ENCODE data around the gene SLC2A4RG. TPM values are rescaled to one million over a fixed set of nuclear protein-coding genes. Genes with fewer than 3 reads are reported as not detected.
A peak's percentile ranks its signal among the peaks of the same experiment; 100 is the strongest.

Gene SLC2A4RG
- total and polyA plus RNA-seq, 2 of the 13 experiments (the other 11 are each of a cell fraction or from before 2014, with no cell fraction given) = 91.4 to 95.9 TPM

DNA sequence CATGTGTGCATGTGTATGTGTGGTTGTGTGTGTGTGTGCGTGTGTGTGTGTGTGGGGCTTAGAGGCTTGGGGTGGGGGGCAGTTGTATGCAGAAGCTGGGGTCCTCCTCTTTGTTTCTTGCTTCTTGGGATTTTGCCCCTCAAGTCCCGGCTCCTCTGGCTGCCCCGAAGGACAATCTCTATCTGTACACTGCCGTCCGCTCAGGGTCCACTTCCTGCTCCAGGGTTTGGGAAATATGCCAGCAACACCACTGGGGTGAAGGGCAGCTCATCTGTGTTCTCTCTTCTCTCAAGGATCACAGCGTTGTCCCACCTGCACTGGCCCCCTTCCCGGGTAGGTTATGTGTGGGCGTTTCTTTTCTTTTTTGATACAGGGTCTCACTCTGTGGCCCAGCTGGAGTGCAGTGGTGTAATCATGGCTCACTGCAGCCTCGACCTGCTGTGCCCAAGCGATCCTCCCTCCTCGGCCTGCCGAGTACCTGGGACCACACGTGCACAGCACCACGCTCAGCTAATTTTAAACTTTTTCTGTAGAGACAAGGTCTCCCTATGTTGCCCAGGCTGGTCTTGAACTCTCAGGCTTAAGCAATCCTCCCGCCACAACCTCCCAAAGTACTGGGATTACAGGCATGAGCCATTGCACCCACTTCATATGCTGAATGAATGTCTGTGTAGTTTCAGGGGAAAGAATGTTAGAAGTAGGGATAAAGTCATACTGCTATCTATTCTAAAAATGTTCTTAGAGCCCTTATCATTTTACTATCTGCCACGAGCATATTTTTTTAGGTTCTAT lies 25.7 kb downstream of the SLC2A4RG start (continued):
- TF ChIP-seq, protein P1, sequence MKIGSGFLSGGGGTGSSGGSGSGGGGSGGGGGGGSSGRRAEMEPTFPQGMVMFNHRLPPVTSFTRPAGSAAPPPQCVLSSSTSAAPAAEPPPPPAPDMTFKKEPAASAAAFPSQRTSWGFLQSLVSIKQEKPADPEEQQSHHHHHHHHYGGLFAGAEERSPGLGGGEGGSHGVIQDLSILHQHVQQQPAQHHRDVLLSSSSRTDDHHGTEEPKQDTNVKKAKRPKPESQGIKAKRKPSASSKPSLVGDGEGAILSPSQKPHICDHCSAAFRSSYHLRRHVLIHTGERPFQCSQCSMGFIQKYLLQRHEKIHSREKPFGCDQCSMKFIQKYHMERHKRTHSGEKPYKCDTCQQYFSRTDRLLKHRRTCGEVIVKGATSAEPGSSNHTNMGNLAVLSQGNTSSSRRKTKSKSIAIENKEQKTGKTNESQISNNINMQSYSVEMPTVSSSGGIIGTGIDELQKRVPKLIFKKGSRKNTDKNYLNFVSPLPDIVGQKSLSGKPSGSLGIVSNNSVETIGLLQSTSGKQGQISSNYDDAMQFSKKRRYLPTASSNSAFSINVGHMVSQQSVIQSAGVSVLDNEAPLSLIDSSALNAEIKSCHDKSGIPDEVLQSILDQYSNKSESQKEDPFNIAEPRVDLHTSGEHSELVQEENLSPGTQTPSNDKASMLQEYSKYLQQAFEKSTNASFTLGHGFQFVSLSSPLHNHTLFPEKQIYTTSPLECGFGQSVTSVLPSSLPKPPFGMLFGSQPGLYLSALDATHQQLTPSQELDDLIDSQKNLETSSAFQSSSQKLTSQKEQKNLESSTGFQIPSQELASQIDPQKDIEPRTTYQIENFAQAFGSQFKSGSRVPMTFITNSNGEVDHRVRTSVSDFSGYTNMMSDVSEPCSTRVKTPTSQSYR (CRISPR knock-in tag; IDR thresholded peaks at IDR 0.05; ENCODE audit: borderline replicate concordance) = peak; percentile 54; the same call in 1 of the 2 replicates
- TF ChIP-seq ZMYM3 (CRISPR knock-in tag; IDR thresholded peaks at IDR 0.05) (peak; percentile 56; the same call in 1 of the 2 replicates), ZNF446 (CRISPR knock-in tag; IDR thresholded peaks at IDR 0.05) (no peak), ZBTB38 (CRISPR knock-in tag; IDR thresholded peaks at IDR 0.05) (peak; percentile 86; the same call in 1 of the 2 replicates), ZKSCAN8 (CRISPR knock-in tag; IDR thresholded peaks at IDR 0.05; ENCODE audit: borderline replicate concordance) (no peak), ZNF607 (CRISPR knock-in tag; IDR thresholded peaks at IDR 0.05; ENCODE audit: borderline replicate concordance) (0 out of 2 replicates have a peak, but pooled peaks have one; percentile 28), ZNF337 (CRISPR knock-in tag; IDR thresholded peaks at IDR 0.05; ENCODE audit: borderline replicate concordance, low read depth) (no peak), ZNF234 (CRISPR knock-in tag; conservative IDR thresholded peaks at IDR 0.05) (no peak), IKZF1 (IDR thresholded peaks at IDR 0.05) (no peak)
- TF ChIP-seq, protein P2, sequence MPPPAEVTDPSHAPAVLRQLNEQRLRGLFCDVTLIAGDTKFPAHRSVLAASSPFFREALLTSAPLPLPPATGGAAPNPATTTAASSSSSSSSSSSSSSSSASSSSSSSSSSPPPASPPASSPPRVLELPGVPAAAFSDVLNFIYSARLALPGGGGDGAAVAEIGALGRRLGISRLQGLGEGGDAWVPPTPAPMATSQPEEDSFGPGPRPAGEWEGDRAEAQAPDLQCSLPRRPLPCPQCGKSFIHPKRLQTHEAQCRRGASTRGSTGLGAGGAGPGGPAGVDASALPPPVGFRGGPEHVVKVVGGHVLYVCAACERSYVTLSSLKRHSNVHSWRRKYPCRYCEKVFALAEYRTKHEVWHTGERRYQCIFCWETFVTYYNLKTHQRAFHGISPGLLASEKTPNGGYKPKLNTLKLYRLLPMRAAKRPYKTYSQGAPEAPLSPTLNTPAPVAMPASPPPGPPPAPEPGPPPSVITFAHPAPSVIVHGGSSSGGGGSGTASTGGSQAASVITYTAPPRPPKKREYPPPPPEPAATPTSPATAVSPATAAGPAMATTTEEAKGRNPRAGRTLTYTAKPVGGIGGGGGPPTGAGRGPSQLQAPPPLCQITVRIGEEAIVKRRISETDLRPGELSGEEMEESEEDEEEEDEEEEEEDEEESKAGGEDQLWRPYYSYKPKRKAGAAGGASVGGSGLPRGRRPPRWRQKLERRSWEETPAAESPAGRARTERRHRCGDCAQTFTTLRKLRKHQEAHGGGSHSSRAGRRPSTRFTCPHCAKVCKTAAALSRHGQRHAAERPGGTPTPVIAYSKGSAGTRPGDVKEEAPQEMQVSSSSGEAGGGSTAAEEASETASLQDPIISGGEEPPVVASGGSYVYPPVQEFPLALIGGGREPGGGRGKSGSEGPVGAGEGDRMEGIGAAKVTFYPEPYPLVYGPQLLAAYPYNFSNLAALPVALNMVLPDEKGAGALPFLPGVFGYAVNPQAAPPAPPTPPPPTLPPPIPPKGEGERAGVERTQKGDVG (CRISPR knock-in tag; IDR thresholded peaks at IDR 0.05; ENCODE audit: borderline replicate concordance) = no peak
- TF ChIP-seq, protein P3, sequence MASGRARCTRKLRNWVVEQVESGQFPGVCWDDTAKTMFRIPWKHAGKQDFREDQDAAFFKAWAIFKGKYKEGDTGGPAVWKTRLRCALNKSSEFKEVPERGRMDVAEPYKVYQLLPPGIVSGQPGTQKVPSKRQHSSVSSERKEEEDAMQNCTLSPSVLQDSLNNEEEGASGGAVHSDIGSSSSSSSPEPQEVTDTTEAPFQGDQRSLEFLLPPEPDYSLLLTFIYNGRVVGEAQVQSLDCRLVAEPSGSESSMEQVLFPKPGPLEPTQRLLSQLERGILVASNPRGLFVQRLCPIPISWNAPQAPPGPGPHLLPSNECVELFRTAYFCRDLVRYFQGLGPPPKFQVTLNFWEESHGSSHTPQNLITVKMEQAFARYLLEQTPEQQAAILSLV (CRISPR knock-in tag; IDR thresholded peaks at IDR 0.05; ENCODE audit: borderline replicate concordance) = 0 out of 2 replicates have a peak, but pooled peaks have one; percentile 47
- TF ChIP-seq, protein P4, sequence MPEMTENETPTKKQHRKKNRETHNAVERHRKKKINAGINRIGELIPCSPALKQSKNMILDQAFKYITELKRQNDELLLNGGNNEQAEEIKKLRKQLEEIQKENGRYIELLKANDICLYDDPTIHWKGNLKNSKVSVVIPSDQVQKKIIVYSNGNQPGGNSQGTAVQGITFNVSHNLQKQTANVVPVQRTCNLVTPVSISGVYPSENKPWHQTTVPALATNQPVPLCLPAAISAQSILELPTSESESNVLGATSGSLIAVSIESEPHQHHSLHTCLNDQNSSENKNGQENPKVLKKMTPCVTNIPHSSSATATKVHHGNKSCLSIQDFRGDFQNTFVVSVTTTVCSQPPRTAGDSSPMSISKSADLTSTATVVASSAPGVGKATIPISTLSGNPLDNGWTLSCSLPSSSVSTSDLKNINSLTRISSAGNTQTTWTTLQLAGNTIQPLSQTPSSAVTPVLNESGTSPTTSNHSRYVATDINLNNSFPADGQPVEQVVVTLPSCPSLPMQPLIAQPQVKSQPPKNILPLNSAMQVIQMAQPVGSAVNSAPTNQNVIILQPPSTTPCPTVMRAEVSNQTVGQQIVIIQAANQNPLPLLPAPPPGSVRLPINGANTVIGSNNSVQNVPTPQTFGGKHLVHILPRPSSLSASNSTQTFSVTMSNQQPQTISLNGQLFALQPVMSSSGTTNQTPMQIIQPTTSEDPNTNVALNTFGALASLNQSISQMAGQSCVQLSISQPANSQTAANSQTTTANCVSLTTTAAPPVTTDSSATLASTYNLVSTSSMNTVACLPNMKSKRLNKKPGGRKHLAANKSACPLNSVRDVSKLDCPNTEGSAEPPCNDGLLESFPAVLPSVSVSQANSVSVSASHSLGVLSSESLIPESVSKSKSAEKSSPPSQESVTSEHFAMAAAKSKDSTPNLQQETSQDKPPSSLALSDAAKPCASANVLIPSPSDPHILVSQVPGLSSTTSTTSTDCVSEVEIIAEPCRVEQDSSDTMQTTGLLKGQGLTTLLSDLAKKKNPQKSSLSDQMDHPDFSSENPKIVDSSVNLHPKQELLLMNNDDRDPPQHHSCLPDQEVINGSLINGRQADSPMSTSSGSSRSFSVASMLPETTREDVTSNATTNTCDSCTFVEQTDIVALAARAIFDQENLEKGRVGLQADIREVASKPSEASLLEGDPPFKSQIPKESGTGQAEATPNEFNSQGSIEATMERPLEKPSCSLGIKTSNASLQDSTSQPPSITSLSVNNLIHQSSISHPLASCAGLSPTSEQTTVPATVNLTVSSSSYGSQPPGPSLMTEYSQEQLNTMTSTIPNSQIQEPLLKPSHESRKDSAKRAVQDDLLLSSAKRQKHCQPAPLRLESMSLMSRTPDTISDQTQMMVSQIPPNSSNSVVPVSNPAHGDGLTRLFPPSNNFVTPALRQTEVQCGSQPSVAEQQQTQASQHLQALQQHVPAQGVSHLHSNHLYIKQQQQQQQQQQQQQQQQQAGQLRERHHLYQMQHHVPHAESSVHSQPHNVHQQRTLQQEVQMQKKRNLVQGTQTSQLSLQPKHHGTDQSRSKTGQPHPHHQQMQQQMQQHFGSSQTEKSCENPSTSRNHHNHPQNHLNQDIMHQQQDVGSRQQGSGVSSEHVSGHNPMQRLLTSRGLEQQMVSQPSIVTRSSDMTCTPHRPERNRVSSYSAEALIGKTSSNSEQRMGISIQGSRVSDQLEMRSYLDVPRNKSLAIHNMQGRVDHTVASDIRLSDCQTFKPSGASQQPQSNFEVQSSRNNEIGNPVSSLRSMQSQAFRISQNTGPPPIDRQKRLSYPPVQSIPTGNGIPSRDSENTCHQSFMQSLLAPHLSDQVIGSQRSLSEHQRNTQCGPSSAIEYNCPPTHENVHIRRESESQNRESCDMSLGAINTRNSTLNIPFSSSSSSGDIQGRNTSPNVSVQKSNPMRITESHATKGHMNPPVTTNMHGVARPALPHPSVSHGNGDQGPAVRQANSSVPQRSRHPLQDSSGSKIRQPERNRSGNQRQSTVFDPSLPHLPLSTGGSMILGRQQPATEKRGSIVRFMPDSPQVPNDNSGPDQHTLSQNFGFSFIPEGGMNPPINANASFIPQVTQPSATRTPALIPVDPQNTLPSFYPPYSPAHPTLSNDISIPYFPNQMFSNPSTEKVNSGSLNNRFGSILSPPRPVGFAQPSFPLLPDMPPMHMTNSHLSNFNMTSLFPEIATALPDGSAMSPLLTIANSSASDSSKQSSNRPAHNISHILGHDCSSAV (CRISPR knock-in tag; IDR thresholded peaks at IDR 0.05; ENCODE audit: borderline replicate concordance) = no peak

Measured in HepG2 (cell line).